ENCODE results near the gene PANX2.

DNA sequence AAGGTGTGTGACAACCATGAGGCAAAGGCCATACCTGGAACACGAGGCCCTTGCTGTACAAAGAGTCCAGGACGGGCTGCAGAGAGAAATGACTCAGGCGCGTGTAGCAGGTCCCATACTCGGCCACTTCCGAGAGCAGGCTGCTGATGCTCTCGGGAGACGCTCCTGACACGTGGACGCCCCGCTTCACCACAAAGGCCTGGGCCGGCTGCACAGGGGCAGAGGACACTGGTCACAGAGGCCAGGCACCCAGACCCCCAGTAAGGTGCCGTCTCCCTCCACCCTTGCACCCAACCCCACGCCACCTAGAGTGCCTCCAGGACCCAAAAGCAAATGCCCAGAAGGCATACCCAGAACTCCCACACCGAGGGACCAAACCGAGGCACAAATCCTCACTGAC is 58.8 kb downstream of the PANX2 start:
- no peak for TF ChIP-seq EZH2phosphoT487 (IDR thresholded peaks at IDR 0.05; ENCODE audit: borderline replicate concordance, low read depth, low read length)
- TF ChIP-seq, protein P1, sequence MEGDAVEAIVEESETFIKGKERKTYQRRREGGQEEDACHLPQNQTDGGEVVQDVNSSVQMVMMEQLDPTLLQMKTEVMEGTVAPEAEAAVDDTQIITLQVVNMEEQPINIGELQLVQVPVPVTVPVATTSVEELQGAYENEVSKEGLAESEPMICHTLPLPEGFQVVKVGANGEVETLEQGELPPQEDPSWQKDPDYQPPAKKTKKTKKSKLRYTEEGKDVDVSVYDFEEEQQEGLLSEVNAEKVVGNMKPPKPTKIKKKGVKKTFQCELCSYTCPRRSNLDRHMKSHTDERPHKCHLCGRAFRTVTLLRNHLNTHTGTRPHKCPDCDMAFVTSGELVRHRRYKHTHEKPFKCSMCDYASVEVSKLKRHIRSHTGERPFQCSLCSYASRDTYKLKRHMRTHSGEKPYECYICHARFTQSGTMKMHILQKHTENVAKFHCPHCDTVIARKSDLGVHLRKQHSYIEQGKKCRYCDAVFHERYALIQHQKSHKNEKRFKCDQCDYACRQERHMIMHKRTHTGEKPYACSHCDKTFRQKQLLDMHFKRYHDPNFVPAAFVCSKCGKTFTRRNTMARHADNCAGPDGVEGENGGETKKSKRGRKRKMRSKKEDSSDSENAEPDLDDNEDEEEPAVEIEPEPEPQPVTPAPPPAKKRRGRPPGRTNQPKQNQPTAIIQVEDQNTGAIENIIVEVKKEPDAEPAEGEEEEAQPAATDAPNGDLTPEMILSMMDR (conservative IDR thresholded peaks at IDR 0.05; ENCODE audit: low read length), result no peak

Measured in OCI-LY7 (cell line).